Colon (tissue), 2 donors: ENCODE measurements around the gene KRTAP5-4.
"Not testable (repeated sequence)": the region's sequence is repeated elsewhere in the genome, so short reads cannot be mapped to it uniquely, and the experiment has no call there.

Experiments
- FAIRE-seq: peaks from 2 replicates; lab custom pipeline; 2012; peaks lifted over from hg19 to GRCh38; lab: Jason Lieb, UNC
- donor health status: control.
- donor health status: control.

The KRTAP5-4 gene, protein sequence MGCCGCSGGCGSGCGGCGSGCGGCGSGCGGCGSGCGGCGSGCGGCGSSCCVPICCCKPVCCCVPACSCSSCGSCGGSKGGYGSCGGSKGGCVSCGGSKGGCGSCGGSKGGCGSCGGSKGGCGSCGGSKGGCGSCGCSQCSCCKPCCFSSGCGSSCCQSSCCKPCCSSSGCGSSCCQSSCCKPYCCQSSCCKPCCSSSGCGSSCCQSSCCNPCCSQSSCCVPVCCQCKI

GRCh38 chr11:1622086-1622485, at the start of gene KRTAP5-4:
TSS of gene KRTAP5-4 (minus strand) at chr11:1622138. CDS start at chr11:1622093, 45 bp downstream.
- FAIRE-seq, result no peak

GRCh38 chr11:1671658-1672057, 49.7 kb upstream of the KRTAP5-4 start:
- no peak for FAIRE-seq

- FAIRE-seq, result no peak
Measured at GRCh38 chr11:1670905-1671371, 49.0 kb upstream of the KRTAP5-4 start.

- peak; percentile 99 for FAIRE-seq
Measured at GRCh38 chr11:1670457-1670856, 48.5 kb upstream of the KRTAP5-4 start.

- FAIRE-seq, result no peak
Measured at GRCh38 chr11:1669546-1670218, 47.7 kb upstream of the KRTAP5-4 start.

GRCh38 chr11:1668911-1669473, 47.1 kb upstream of the KRTAP5-4 start:
- FAIRE-seq, result no peak

GRCh38 chr11:1667906-1668305, 46.0 kb upstream of the KRTAP5-4 start:
- no peak for FAIRE-seq

GRCh38 chr11:1667121-1667850, 45.3 kb upstream of the KRTAP5-4 start:
- no peak for FAIRE-seq

- FAIRE-seq, result no peak
Measured at GRCh38 chr11:1665313-1665712, 43.4 kb upstream of the KRTAP5-4 start.

DNA sequence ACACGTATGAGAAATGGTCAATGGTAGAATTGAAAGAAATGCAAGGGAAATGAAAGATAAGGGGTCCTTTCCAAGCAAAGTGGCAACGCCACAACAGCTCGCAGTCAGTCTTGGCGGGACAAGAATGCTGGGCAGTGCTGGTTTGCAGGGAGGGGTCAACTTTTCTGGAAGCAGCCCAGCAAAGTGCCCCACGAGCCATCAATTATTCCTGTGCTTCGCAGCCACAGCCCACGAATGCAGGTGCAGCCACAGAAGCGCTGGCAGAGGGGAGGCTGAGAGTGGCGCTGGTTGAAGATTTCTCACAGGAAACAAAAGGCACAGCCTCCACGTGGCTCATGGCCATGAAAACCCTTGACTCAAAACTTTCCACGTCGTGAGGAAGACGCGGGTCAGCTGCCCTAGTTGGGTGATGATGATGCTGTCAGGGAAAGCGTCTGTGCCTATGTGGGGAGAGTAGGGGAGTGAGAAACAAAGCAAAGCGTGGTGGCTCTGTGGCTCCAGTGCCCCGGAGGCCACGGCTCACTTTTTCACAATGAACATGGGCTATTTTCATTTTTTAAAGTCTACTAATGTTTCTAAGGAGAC, 40.9 kb upstream of the KRTAP5-4 start:
- FAIRE-seq, result not testable (repeated sequence)

GRCh38 chr11:1661454-1662269, 39.7 kb upstream of the KRTAP5-4 start:
- FAIRE-seq, result not testable (repeated sequence)

- FAIRE-seq, result no peak
Measured at GRCh38 chr11:1660111-1660867, 38.4 kb upstream of the KRTAP5-4 start.

DNA sequence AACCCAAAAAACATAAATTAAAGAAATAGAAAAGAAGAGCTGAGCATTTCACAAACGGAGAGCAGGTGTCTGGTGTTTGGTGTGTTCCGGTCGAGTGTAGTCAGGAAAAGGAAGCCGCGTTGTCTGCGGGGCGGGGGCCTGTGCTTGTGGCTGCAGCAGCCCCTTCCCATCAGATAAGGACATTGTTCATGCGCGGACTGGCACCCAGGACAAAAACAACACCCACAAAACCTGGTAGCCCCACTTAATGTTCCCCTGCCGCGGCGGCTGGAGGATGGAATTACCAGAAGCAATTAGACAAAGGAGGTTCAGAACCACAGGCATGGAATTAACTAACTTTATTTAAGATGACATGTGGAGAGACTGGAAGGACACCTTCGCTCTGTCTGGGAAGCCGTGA, 37.6 kb upstream of the KRTAP5-4 start:
- FAIRE-seq, result no peak

GRCh38 chr11:1656670-1657069, 34.7 kb upstream of the KRTAP5-4 start:
- no peak for FAIRE-seq

DNA sequence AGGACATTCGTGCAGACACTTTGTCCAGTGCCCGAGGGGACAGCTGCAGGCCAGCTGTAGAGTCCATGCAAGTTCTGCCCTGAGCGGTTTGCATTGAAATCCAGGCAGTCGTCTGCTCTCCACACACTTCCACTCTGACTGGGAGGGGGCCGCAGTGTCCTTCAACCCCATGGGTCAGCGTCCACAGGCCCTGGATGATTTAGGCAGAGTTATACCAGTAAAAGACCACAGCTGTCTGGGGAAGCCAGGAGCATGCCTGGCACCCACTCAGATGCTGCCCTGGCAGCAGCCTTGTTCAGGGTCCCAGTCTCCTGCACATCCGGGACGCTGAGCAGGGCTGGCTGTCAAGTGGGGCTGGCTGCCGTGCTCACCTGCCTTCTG, 34.1 kb upstream of the KRTAP5-4 start:
- no peak for FAIRE-seq

GRCh38 chr11:1655168-1656060, 33.5 kb upstream of the KRTAP5-4 start:
- FAIRE-seq, result no peak

GRCh38 chr11:1654388-1655167, 32.6 kb upstream of the KRTAP5-4 start:
- no peak for FAIRE-seq

DNA sequence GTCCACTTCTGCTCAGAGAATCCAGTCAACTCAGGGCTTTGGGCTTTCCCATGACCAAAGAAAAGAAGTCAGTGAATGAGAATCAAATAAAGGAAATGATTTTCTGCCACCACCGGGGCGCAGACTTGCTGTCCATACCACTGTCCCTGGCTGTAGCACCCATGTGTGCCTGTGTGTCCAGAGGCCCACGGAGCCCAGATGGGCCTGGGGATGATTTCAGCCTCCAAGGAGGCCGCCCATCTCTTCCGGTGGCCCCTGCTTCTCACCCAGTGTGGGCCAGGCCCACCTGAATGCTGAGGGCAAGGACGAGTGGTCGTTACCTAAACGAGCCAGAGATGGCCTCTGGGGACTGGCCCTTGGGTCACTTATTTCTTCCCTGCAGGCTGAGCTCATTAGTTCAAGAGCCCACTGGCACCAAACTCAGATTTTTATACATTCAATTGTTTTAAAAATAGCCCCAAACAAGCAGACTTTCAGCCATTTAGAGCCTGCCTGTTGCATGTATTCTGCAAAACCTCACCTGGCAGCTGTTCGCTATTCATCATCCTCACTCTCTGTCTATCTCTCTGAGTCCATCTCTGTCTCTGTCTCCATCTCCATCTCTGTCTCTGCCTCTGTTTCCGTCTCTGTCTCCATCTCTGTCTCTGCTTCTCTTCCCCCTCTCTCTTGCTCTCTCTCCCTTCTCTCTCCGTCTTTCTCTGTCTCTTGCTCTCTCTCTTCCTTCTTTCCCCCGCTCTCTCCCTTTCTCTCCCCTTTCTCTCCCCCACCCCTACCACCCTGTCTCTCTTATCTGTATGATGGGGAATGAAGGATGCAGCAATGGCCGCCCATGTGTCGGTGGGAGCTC, 31.8 kb upstream of the KRTAP5-4 start:
- FAIRE-seq, result no peak
